Measurements from ENCODE around the gene RNF14.
"Not testable (repeated sequence)": the region's sequence is repeated elsewhere in the genome, so short reads cannot be mapped to it uniquely, and the experiment has no call there.

RNF14 gene

GRCh38 chr5:141968914-141969608, at the start of gene RNF14:
Gene RNF14 (plus strand): TSS chr5:141969105. CDS start chr5:141973589, 4,484 bp downstream.
- peak; percentile 96 for DNase-seq (ENCODE audit: low spot score)

GRCh38 chr5:141919218-141920119, 49.4 kb upstream of the RNF14 start:
- DNase-seq (ENCODE audit: low spot score), result no peak

- no peak for DNase-seq (ENCODE audit: low spot score)
These were observed 48.1 kb upstream of the RNF14 start for GRCh38 chr5:141920771-141921170.

GRCh38 chr5:141922827-141923447, 46.0 kb upstream of the RNF14 start:
- DNase-seq (ENCODE audit: low spot score), result not testable (repeated sequence)

- peak; percentile 92 for DNase-seq (ENCODE audit: low spot score)
These were observed 45.2 kb upstream of the RNF14 start, which contains the start of gene DELE1 for GRCh38 chr5:141923448-141924313. Gene DELE1 (plus strand): TSS chr5:141923871. CDS start chr5:141923942, 71 bp downstream.

GRCh38 chr5:141926434-141926833, 42.5 kb upstream of the RNF14 start:
- no peak for DNase-seq (ENCODE audit: low spot score)

- no peak for DNase-seq (ENCODE audit: low spot score)
These were observed 40.9 kb upstream of the RNF14 start for GRCh38 chr5:141928051-141928450.

GRCh38 chr5:141929398-141930058, 39.4 kb upstream of the RNF14 start:
- DNase-seq (ENCODE audit: low spot score), result no peak

- no peak for DNase-seq (ENCODE audit: low spot score)
These were observed 37.2 kb upstream of the RNF14 start for GRCh38 chr5:141931694-141932093.

- DNase-seq (ENCODE audit: low spot score), result no peak
These were observed 35.8 kb upstream of the RNF14 start for GRCh38 chr5:141933151-141933550.

GRCh38 chr5:141934099-141934844, 34.6 kb upstream of the RNF14 start:
- DNase-seq (ENCODE audit: low spot score), result no peak

- no peak for DNase-seq (ENCODE audit: low spot score)
These were observed 33.4 kb upstream of the RNF14 start for GRCh38 chr5:141935538-141935937.

- DNase-seq (ENCODE audit: low spot score), result no peak
These were observed 28.1 kb upstream of the RNF14 start for GRCh38 chr5:141940695-141941271.

- no peak for DNase-seq (ENCODE audit: low spot score)
These were observed 27.6 kb upstream of the RNF14 start for GRCh38 chr5:141941307-141941706.

- DNase-seq (ENCODE audit: low spot score), result no peak
These were observed 27.1 kb upstream of the RNF14 start for GRCh38 chr5:141941779-141942178.

GRCh38 chr5:141942185-141942857, 26.6 kb upstream of the RNF14 start:
- no peak for DNase-seq (ENCODE audit: low spot score)

GRCh38 chr5:141944076-141944475, 24.8 kb upstream of the RNF14 start:
- DNase-seq (ENCODE audit: low spot score), result no peak

GRCh38 chr5:141945511-141946051, 23.3 kb upstream of the RNF14 start:
- DNase-seq (ENCODE audit: low spot score), result no peak

GRCh38 chr5:141947316-141947715, 21.6 kb upstream of the RNF14 start:
- DNase-seq (ENCODE audit: low spot score), result no peak

Data from NAMALWA (cell line).